GM12874 (cell line): ENCODE measurements around the gene SEPTIN8.

Experiments
- TF ChIP-seq, protein P1 (sequence below): IDR thresholded peaks from 2 replicates; pipeline ENCODE4 v1.5.1; 2011; ENCODE audit warnings: low read depth, mild to moderate bottlenecking, control low read depth, low read length, moderate library complexity; ENCODE audit not compliant: insufficient read depth

The SEPTIN8 gene

GRCh38 chr5:132782101-132782500 is 5.1 kb upstream of the SEPTIN8 start:
- TF ChIP-seq, protein P1, sequence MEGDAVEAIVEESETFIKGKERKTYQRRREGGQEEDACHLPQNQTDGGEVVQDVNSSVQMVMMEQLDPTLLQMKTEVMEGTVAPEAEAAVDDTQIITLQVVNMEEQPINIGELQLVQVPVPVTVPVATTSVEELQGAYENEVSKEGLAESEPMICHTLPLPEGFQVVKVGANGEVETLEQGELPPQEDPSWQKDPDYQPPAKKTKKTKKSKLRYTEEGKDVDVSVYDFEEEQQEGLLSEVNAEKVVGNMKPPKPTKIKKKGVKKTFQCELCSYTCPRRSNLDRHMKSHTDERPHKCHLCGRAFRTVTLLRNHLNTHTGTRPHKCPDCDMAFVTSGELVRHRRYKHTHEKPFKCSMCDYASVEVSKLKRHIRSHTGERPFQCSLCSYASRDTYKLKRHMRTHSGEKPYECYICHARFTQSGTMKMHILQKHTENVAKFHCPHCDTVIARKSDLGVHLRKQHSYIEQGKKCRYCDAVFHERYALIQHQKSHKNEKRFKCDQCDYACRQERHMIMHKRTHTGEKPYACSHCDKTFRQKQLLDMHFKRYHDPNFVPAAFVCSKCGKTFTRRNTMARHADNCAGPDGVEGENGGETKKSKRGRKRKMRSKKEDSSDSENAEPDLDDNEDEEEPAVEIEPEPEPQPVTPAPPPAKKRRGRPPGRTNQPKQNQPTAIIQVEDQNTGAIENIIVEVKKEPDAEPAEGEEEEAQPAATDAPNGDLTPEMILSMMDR = no peak

DNA sequence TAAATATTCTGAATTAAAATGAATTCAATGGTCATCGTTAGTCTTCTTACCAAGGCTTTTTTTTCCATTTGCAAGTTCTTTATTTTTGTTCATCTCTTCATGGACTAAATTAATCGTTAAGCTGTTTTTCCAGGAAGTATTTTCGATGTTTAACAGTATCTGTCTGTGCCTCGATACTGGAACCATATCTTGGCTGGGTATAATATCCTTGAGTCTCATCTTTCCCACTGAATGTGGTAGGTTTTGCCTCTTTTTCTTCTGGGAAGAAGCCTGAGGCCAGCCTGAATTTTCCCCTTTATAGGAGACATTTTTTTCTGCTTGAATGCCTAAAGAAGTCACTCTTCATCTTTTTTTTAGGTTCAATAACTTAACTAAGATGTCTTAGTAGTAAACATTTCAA is 4.0 kb upstream of the SEPTIN8 start:
- TF ChIP-seq, protein P1 = no peak

DNA sequence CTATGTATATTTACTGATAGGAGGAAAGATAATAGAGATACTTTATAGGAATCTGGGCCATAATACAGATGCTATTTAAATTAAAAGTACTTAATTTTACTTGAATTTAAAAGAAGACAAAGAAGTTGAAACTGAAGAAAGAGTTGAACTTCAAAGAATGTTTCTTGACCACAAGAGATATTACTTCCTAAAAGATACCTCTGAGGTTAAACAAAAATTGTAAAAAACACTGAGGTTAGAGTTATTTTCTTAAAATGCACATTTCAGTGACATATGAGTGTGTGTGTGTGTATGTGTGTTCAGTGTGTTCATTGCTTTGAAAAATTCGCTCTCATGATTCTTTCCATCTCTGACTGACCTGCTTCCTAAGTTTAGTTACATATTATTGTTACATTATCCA is 3.5 kb upstream of the SEPTIN8 start:
- TF ChIP-seq, protein P1 = no peak

DNA sequence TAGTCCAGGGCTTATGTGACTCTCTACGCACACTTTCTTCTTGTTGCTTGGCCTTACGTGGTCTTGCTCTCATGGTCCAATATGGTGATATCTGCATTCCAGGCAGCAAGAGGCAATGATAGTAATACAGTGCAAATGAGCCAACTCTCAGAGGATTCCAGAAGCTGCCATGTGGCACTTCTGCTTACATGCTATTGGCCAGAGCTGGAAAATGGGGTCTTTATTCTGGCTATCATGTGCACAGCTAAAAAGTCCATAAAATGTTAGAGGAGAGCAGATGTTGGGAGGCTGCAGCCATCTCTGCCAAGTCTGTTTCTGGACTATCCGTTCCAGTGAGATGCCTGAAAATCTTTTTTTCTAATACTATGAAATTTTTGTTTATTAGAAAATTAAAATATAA is 2.9 kb upstream of the SEPTIN8 start:
- TF ChIP-seq, protein P1 = no peak

DNA sequence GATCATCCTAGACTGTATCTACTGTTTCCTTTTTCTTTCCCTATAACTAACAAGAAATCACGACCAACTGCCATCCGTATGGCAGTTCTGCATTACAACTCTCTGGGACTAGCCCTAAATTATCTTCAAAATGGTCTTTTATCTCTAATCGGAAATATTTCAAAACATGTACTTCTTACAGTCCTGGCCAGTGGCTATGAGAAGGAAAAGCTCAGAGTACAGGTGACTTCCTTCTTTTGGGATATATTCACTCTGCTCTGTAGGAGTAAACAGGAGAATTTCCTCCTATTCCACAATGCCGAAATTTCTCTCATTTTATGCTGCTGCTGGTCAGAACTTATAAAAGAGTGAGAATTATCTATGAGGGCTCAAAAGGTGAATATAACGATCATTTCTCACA is 1.8 kb upstream of the SEPTIN8 start:
- TF ChIP-seq, protein P1 = no peak

DNA sequence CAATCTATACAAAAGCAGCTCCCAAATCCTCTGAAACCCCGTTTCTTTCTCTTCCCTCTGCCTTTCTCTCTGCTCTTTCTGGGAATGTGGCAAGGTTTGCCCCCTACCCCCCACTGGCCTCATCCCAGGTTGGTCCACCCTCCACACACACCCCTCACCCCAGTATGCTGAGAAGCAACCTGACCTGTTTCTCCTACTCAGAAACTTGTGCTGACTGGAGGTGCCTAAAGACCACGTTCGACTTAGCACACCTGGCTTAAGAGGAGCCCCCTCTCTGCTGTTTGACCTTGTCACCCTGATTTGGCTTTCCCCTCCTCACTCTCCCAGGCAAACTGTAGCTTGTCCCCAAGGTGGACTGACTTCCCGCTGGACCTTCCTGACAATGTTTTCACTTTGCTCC is 1.1 kb upstream of the SEPTIN8 start:
- TF ChIP-seq, protein P1 = no peak

DNA sequence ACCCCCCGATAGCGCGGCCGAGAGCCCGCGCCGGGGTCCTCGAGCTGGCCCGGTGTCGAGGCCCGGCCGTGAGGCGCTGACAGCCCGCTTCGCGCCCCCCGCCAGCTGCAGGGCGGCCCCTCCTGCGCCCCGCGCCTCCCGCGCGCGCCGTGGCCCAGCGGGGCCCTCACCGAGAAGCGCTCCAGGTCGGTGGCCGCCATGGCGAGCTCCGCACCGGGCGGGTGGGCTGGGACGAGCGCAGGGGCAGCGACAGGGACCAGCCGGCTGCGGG is 166 bp downstream of the SEPTIN8 start:
- TF ChIP-seq, protein P1 = no peak
